Posterior cingulate gyrus (tissue), 11 donors: Measurements from ENCODE around the gene PLCB1.
"Not testable (repeated sequence)": the region's sequence is repeated elsewhere in the genome, so short reads cannot be mapped to it uniquely, and the experiment has no call there.

ENCODE experiments used
- DNase-seq, 10 donors: peaks; one replicate each; pipeline versions ENCODE4 v3.0.0 to v3.0.0-alpha.2; 2020 to 2021; ENCODE audit warnings: mixed read lengths in 3 of 10
- intact Hi-C: fragments of 100-400 bp; cut with DNase I; formaldehyde crosslinking; loops from one replicate; pipeline ENCODE4 v1.15.1; 2023

Gene PLCB1

GRCh38 chr20:8326191-8326590, 194.1 kb downstream of the PLCB1 start:
- DNase-seq = no peak
- intact Hi-C loops = no loop called here

- peak in 1 of 10 donors; percentile 33 for DNase-seq
- intact Hi-C loops = no loop called here
These were observed 194.8 kb downstream of the PLCB1 start for GRCh38 chr20:8326899-8327298.

DNA sequence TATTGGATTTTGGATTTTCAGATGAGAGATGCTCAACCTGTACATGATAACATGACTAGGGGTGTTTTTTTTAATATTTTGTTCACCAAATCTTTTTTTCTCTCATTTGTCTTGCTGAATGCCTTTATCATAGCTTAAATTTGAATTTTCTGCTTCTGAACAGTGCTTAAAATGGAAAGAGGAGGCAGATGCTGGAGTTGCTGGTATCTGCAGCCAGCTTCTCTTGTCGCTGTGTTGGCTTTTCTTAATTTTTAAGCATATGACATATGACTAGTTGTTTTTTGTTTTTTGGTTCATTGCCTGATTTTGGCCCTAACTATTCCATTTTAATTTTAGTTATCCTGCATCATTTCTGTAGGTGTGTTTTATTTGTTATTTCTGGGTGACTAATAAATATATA, 196.1 kb downstream of the PLCB1 start:
- intact Hi-C loops = no loop called here
- no peak for DNase-seq

DNA sequence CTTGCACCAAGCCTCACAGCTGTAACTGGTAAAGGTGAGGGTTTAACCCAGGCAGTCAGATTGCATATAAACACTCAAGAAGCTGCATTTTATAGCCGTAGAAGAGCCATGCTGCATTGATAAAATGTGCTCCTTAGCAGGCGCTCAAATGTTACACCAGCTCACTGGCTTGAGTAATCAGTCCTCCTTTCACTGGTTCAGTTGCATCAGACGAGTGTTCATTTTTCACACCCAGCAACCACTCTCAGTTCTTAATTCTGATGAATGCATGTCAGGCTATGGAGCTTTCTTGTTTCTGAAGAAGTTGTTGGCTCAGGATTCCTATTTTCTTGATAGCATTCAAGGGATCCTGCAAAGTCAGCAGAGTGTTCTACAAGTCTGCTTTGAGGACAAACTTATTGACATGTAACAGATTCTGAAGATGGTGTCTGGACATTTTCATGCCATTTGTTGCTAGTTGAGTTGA, 198.3 kb downstream of the PLCB1 start:
- no peak for DNase-seq
- intact Hi-C loops = no loop called here

- peak in 1 of 10 donors; percentile 59 for DNase-seq
- intact Hi-C loops = no loop called here
These were observed 199.0 kb downstream of the PLCB1 start for GRCh38 chr20:8330785-8331695.

GRCh38 chr20:8331740-8332412, 199.8 kb downstream of the PLCB1 start:
- DNase-seq = peak in 4 of 10 donors; percentile 26 to 74 (median 60)
- intact Hi-C loops = no loop called here

DNA sequence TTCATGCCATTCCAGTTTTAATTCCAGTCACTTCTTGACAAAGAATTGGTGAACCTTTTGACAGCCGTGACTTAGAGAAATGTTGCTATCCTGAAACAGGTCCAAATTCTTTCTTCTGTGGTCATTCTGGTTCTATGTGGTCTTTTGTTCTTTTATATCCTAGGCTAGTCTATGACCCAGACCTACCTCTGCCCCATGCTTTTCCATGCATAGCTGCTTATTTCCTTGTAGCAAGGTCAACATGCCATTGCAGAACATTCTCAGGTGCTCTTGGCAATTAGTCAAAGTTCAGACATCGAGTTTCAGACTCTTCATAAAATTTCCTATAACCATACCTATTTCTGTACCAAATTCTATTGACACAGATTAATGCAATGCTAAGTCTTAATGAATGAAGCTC, 202.6 kb downstream of the PLCB1 start:
- no peak for DNase-seq
- intact Hi-C loops = no loop called here

DNA sequence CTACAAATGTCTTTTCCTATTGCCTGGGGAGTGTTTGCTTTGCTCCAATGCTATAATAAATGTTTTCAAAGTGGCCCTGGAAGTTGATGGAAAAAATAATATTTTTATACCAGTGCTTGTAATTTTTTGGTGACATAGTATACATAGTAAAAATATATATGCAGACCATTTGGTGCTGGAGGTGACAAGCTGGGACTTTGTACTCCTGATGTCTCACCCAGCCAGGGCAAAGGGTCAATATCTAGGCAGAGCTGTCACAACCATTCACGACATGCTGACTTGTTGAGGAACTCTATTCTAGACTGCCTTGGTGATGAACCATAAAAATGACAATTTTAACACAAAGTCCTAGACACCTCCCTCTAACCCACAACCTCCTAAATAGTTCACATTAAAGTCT, 203.0 kb downstream of the PLCB1 start:
- no peak for DNase-seq
- intact Hi-C loops = no loop called here

DNA sequence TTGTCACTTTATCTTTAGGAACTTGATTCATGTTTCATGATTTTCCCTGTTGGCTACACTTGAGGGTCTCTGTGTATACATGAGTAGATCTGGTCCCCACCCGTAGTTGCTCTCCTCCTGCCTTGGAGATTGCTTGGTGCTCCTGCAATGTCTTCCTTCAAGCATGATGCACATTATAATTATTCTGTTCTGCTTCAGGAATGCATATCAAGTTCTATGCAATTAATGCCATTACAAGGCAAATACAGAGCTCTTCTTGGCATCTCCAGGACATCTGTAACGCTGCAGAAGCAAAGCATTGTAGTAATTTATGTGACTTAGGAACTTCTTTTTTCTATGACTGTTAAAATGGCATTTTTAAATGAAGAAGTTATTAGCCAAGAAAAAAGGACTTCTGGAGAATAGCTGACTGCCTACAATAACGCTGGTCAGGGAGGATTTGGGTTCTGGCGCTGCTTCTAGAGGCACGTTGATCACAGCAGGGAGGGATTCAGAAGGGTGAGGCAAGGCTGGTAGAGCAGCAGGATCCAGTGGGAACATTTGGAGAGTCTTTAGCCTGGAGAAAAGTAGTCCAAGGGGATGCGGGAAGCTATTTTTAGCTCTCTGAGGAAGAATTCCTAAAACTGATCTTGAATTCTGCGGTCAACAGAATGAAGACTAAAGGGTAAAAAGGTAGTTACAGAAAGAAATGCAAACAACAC, 203.6 kb downstream of the PLCB1 start:
- intact Hi-C loops = no loop called here

DNA sequence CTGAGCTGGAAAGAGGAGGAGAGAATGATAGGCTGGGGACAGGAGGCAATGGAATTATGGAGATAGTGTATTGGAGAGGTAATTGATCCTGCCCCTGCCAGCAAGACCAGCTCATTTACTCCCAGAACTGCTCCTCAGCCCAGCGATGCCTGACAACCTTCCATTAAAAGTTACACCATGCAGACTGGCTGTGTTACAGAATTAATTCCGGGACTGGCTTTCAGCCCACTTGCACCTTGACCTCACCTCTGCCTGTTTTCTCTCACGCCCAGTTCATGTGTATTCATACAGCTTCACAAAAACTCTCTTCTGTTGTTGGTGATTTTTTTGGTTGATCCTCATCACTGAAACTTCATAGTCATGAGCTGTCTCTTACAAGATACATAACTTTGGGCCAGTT, 207.3 kb downstream of the PLCB1 start:
- intact Hi-C loops = no loop called here
- DNase-seq = no peak

More for the DNA sequence above, 203.6 kb downstream of the PLCB1 start:
- DNase-seq = no peak

DNA sequence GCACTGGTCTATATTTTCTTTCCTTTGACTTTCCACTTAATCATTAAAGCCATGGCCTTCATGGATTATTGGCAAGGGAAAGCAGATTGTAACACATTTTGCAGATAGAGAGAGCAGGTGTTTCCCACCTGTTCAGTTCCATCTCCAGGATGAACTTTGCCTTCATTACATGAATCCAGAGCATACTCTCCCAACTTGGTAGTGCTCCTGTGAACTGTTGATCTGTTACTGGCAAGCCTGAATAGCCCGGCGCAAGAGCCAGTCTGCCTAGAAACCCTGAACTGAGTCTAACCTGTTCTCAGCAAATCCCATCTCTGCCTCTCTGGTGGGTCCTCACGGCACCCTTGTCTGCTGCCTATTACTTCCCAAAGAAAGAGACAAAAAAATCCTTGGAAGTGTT, 210.3 kb downstream of the PLCB1 start:
- DNase-seq = no peak
- intact Hi-C loops = no loop called here

DNA sequence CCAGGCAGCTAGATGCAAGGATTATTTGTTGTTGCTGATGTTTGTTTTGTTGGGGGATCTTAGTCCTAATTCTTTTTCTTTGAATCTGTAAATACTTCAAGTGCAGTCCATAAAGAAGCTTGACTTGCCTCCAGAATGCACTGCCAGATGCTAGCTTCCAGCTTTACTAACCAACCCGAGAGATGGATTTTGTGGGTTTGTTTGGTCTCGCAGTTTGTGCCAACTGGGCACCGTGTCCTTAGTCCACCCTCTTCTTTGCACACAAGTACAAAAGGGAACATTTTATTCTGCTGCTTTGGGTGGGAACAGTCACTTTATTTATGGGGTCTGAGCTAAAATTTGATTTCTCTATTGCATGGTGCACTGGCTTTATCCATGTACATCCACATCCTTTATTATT, 212.0 kb downstream of the PLCB1 start:
- DNase-seq = peak in 7 of 10 donors; percentile 28 to 86 (median 57)
- intact Hi-C loops = no loop called here

DNA sequence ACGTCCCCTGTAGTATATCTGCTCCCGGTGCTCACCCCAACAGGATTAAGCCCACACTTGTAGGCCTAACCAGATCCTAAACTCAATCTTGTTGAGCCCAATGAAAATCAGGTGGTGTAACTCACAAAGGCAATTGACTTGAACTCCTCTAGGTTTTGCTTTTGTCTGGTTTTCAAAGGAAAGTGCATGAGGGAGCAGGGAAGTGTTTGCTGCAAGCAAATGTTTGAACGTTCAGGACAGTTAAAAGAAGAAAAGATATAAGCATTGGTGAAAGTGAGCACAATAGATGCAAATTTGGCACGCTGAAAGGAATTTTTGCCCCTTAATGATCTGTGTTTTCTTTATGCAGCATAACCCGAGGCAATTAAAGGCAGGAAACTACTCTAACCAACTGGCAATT, 212.6 kb downstream of the PLCB1 start:
- no peak for DNase-seq
- intact Hi-C loops = no loop called here

DNA sequence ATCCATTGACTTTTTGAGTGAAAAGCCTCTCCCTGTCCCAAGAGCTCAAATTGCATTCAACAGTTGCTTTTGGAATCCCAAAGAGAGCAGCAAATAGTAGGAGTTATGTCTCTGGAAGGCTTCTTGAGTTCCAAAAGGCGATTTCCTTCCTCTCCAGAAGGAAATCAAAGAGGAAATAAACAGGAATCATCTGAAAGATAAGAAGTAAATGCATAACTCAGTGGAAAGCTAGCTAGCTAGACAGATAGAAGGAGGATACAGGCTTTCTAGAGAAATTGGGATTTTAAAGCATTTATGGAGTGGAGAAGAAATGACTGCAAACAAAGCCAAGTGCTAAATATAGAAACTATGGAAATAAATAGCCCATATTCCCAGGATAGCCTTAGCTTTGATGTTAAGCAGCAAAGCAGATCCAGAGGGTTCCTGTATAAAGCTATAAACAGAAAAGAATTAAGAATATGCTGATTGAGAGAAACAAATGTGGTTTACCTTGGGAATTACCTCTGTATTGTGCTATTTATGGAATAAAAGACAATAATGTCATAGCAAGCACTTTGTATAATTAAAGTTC, 214.7 kb downstream of the PLCB1 start:
- intact Hi-C loops = no loop called here
- DNase-seq = no peak

GRCh38 chr20:8350225-8350624, 218.2 kb downstream of the PLCB1 start:
- intact Hi-C loops, DNase-seq: not testable (repeated sequence)

DNA sequence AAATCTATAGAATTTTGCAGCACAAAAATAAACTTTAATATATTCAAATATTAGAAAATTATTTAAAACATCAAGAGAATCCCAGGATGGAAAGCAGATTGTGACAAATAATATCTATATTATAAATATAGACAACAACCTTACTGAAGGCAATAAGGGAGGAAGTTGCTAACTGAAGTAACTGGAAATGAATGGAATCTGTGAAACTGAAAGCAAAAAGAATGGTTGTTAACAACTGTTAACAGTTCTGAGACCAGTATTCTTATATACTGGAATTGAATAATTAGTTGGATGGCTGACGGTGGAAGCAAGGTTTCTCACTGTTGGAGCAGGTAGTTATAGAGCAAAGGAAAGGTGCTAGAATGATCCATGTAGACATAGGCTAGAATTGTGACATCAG, 220.4 kb downstream of the PLCB1 start:
- intact Hi-C loops = no loop called here
- no peak for DNase-seq

DNA sequence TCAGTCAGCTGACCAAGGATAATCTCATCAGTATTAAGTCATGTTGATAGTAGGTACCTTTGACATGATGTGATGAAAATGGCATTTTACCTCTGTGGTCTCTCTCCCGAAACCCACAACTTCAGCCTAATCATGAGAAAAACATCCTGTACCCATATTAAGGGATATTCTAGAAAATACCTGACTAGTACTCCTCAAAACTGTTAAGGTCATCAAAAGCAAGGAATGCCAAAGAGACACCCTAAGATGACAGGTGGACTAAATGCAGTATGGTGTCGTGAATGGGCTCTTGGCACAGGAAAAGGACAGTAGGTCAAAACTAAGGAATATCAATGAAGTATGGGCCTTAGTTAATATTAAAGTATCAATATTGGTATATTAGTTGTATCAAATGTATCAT, 221.4 kb downstream of the PLCB1 start:
- DNase-seq = no peak
- intact Hi-C loops = no loop called here

DNA sequence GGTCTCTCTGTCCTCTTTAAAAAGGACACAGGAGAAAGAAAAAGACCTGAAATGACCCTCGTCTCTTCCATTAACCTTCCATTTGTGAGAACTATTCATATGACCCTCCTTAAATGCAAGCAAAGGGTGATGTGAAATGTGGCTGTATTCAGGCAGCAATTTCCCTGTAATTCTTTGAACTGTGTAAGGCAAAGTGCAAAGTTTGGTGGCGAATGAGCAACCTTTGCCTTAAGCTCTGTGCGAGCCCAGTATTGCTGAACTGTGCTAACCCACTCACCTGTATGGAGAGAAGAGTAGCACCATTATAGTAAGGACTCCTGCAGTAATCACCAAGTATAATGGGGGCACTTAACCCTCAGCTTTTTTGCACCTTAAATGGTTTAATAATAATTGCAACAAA, 223.4 kb downstream of the PLCB1 start:
- intact Hi-C loops = no loop called here
- DNase-seq = no peak

DNA sequence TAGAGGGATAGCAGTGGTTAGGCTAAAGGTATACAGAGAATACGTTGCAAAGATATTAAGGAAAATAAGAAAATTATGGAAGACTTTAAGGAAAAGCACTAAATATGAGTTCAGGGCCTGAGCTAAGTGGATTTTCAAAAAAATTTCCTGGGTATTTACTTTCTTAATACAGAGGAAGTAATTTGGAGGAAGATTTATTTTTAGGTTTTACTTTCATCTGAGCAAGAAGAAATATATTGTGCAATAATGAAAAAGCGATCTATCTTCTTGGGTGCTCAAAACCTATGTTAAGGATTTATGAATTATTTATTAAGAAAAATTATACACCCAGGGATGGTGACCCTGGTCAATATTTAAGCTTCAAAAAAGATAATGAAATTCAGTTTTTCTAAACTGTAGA, 224.7 kb downstream of the PLCB1 start:
- no peak for DNase-seq
- intact Hi-C loops = no loop called here

GRCh38 chr20:8357703-8358102, 225.6 kb downstream of the PLCB1 start:
- no peak for DNase-seq
- intact Hi-C loops = no loop called here

DNA sequence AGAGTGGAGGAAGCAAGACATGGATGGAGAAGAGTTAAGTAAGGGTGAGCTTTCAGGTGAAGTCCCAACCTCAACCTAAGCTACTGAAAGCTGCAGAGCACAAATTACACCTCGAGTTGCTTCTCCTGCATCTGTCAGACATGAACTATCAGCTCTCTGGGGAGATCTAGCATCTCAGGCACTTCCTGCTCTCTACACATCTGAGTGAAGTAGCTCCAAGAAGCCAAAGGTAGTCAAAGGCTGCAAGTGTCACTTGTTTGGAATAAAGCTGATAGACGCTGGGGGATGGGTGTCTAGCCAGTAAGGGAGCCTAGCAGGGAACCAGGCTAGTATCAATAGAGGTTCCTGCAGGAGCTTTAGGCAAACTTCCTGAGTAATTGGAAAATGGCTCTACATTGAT, 228.0 kb downstream of the PLCB1 start:
- DNase-seq = no peak
- intact Hi-C loops = no loop called here
